Cardiac fibroblast (primary cell): ENCODE results near the gene MRGPRF.
"Not testable (repeated sequence)": the region's sequence is repeated elsewhere in the genome, so short reads cannot be mapped to it uniquely, and the experiment has no call there.

Source experiments
- DNase-seq, 2 donors: peaks; one replicate each; pipeline versions ENCODE4 v3.0.0 to v3.0.0-alpha.2; 2010; ENCODE audit warnings: low read depth in 2 of 2
- H3K4me3 ChIP-seq, 2 donors: replicated peaks in 1 of 2; 1 replicate in 1 of 2; 2 replicates in 1 of 2; pipeline ENCODE4 v1.5.1; 2011; ENCODE audit warnings: low read depth in 2 of 2, low read length in 2 of 2, mild to moderate bottlenecking in 2 of 2, moderate library complexity in 1 of 2
- CTCF ChIP-seq: IDR thresholded peaks from one replicate; pipeline ENCODE4 v1.5.1; 2011; ENCODE audit warnings: low read depth, mild to moderate bottlenecking, low read length, inconsistent platforms

MRGPRF gene

GRCh38 chr11:69001243-69002081, 11.6 kb downstream of the MRGPRF start:
- DNase-seq, result no peak
- no peak for TF ChIP-seq CTCF

GRCh38 chr11:69000831-69001242, 12.2 kb downstream of the MRGPRF start:
- peak; percentile 79 to 89 for DNase-seq
- peak; percentile 62 for TF ChIP-seq CTCF
- H3K4me3 ChIP-seq, result no peak overlapping the region

More at GRCh38 chr11:69001243-69002081, 11.6 kb downstream of the MRGPRF start:
- no peak overlapping the region for H3K4me3 ChIP-seq

- DNase-seq, result no peak
- no peak overlapping the region for H3K4me3 ChIP-seq
- TF ChIP-seq CTCF, result no peak
Observed at GRCh38 chr11:69000391-69000790, 12.7 kb downstream of the MRGPRF start.

DNA sequence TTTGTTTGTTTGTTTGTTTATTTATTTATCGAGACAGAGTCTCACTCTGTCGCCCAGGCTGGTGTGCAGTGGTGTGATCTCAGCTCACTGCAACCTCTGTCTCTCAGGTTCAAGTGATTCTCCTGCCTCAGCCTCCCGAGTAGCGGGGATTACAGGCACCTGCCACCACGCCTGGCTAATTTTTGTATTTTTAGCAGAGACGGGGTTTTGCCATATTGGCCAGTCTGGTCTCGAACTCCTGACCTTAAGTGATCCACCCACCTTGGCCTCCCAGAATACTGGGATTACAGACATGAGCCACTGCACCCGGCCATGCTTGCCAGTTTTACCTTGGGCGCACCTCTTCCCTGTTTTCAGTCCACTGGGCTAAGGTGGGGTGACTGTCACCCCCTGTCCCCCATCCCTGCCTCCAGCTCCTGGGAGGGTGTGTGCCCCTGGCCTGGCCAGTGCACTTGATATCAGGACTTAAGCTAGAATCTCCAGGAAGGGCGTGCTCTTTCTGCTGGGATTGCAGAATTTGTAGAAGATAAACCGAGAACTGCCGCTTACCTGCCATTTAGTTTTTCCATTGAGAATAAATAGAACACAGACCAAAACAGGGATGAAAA, 13.2 kb downstream of the MRGPRF start:
- H3K4me3 ChIP-seq, DNase-seq: not testable (repeated sequence)

DNA sequence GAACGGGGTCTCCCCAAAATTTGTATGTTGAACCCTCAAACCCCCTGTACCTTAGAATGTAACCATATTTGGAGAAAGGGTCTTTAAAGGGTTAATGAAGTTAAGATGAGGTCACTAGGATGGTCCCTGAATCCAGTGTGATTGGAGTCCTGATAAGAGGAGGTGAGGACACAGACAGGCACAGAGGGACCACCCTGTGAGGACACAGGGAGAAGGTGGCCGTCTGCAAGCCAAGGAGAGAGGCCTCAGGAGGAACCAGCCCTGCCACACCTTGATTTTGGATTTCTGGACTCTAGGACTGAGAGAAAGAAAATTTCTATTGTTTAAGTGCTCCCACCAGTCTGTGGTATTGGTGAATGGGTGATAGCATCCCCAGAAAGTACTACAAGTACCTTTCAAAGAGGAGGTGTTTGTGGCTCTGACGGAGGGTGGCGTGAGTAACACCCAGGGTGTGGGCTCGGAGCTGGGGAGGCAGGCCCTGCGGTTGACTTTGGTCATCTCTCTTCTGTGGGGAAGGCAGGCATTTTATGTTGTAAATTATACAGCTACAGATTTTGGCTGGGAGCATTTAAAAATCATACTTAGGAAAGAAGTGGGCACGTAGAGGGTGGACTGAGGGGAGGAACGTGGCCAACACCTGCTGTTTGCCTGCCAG, 13.8 kb downstream of the MRGPRF start:
- DNase-seq, result no peak
- no peak overlapping the region for H3K4me3 ChIP-seq
- TF ChIP-seq CTCF, result no peak

GRCh38 chr11:68998390-68998911, 14.6 kb downstream of the MRGPRF start:
- no peak overlapping the region for H3K4me3 ChIP-seq
- peak in 1 of 2 donors; percentile 56 for DNase-seq
- TF ChIP-seq CTCF, result no peak

GRCh38 chr11:68997995-68998348, 15.1 kb downstream of the MRGPRF start:
- no peak for TF ChIP-seq CTCF
- no peak for DNase-seq
- no peak overlapping the region for H3K4me3 ChIP-seq
